Thyroid gland (tissue), 4 donors: ENCODE results near the gene PRLHR.

Experiments
- POLR2A ChIP-seq, 2 donors: fragments of 450-650 bp; IDR thresholded peaks; one replicate each; pipeline ENCODE4 v1.6.1; 2017; ENCODE audit warnings: antibody characterized with exemption in 2 of 2, mild to moderate bottlenecking in 2 of 2, moderate library complexity in 1 of 2
- TF ChIP-seq, protein P1 (sequence below), 6 experiments: fragments of 200-600 bp in 3 of 6; fragments of 450-650 bp in 3 of 6; sonication (generic) in 3 of 6; IDR thresholded peaks; one replicate each; pipeline ENCODE4 v1.5.1; 2016 to 2019; ENCODE audit warnings: antibody characterized with exemption in 6 of 6, mild to moderate bottlenecking in 2 of 6, inconsistent platforms in 1 of 6, moderate library complexity in 1 of 6

GRCh38 chr10:118586911-118587310, 8.5 kb downstream of the PRLHR start:
- no peak for TF ChIP-seq POLR2A (IDR thresholded peaks at IDR 0.05)
- TF ChIP-seq, protein P1, sequence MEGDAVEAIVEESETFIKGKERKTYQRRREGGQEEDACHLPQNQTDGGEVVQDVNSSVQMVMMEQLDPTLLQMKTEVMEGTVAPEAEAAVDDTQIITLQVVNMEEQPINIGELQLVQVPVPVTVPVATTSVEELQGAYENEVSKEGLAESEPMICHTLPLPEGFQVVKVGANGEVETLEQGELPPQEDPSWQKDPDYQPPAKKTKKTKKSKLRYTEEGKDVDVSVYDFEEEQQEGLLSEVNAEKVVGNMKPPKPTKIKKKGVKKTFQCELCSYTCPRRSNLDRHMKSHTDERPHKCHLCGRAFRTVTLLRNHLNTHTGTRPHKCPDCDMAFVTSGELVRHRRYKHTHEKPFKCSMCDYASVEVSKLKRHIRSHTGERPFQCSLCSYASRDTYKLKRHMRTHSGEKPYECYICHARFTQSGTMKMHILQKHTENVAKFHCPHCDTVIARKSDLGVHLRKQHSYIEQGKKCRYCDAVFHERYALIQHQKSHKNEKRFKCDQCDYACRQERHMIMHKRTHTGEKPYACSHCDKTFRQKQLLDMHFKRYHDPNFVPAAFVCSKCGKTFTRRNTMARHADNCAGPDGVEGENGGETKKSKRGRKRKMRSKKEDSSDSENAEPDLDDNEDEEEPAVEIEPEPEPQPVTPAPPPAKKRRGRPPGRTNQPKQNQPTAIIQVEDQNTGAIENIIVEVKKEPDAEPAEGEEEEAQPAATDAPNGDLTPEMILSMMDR (IDR thresholded peaks at IDR 0.05), result no peak
